ENCODE results near the gene FLRT1. TPM values are rescaled to one million over a fixed set of nuclear protein-coding genes. Genes with fewer than 3 reads are reported as not detected.

Gene FLRT1
- total RNA-seq, 1 donor from 2014 or later: 3.7 TPM

DNA sequence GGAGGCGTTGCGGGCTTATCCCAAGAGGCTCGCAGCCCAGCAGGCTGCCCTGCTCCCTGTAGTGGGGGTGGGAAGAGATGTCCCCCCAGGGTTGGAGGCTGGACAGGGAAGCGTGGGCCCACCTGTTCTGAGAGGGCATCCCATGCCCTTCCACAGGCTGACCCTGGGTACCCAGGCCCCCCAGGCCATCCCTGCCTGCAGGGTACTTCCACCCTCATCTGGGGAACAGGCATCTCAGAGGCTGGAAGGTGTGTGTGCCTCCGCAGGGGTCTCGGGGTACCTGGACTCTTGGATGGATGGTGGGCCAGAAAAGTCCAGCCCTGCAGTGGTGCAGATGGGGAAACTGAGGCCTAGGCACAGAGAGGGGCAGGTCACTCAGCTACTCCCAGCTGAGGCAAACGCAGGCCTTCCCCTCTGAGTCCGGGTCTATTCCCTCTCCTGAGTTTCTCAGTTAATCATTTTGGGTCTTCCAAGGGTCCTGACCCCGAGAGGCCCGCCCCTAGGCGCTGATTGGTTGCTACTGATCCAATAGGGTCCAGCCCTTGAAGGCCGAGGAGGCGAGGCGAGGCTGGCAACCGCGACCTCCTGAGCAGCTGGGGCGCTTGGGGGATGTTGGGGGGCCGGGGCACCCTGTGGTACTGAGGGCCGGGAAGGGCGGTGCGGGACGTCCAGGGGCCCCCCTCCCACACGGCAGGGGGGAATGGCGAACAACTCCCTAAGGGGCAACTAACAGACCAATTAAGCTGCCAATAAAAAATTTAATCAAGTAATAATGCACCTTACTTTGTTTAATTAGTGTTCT lies 23.8 kb downstream of the FLRT1 start:
- Mint-ChIP-seq H3K27me3 (ENCODE audit: unreplicated experiment) (no peaks in the 10 kb centered on the region), H3K36me3 (ENCODE audit: unreplicated experiment) (no peaks in the 10 kb centered on the region)

DNA sequence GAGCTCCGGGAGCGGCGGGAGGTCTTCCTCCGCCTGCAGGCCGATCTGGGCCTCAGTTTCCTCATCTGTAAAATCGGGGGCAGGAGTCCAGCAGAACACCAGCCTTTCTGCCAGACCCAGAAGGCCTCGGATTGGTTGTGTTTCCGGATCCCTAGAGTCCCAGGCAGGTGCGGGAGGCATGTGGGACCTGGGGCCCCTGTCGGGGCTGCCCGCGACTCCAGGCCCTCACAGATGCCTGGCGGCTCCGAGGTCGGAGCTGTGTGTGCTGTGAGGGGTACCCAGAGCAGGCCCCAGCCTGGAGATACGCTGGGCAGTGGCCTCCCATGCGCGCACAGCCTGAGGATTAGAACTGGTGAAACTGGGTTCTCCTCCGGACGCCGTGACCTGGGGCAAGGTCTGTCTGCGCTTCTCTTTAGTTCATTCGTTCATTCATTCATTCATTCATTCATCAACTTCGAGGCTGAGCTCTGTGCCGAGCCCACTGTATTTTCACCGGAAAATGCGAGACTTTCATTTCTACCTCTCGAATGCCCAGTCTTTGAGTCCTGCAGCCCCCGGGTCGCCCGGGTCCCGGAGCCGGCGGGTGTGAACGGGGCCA lies 24.6 kb downstream of the FLRT1 start:
- H3K9me3 Mint-ChIP-seq (ENCODE audit: unreplicated experiment): peaks cover 10% of the 10 kb centered on the region
- peak overlapping the region; percentile 61 for H3K4me3 Mint-ChIP-seq (ENCODE audit: unreplicated experiment)
- peaks cover 2% of the 10 kb centered on the region for H3K27me3 Mint-ChIP-seq (ENCODE audit: unreplicated experiment)
- H3K4me1 Mint-ChIP-seq (ENCODE audit: low read depth, unreplicated experiment): peaks cover 26% of the 10 kb centered on the region
- H3K27ac Mint-ChIP-seq (ENCODE audit: unreplicated experiment): no peak overlapping the region
- no peak for TF ChIP-seq CTCF (IDR thresholded peaks at IDR 0.05; ENCODE audit: partially characterized antibody, unreplicated experiment)
- no peaks in the 10 kb centered on the region for H3K36me3 Mint-ChIP-seq (ENCODE audit: unreplicated experiment)
- no peak for DNase-seq

More for the DNA sequence above, 23.8 kb downstream of the FLRT1 start:
- peaks cover 10% of the 10 kb centered on the region for H3K9me3 Mint-ChIP-seq (ENCODE audit: unreplicated experiment)
- DNase-seq: no peak
- no peak overlapping the region for H3K27ac Mint-ChIP-seq (ENCODE audit: unreplicated experiment)
- no peak for TF ChIP-seq CTCF (IDR thresholded peaks at IDR 0.05; ENCODE audit: partially characterized antibody, unreplicated experiment)
- H3K4me1 Mint-ChIP-seq (ENCODE audit: low read depth, unreplicated experiment): peaks cover 29% of the 10 kb centered on the region
- H3K4me3 Mint-ChIP-seq (ENCODE audit: unreplicated experiment): no peak overlapping the region

DNA sequence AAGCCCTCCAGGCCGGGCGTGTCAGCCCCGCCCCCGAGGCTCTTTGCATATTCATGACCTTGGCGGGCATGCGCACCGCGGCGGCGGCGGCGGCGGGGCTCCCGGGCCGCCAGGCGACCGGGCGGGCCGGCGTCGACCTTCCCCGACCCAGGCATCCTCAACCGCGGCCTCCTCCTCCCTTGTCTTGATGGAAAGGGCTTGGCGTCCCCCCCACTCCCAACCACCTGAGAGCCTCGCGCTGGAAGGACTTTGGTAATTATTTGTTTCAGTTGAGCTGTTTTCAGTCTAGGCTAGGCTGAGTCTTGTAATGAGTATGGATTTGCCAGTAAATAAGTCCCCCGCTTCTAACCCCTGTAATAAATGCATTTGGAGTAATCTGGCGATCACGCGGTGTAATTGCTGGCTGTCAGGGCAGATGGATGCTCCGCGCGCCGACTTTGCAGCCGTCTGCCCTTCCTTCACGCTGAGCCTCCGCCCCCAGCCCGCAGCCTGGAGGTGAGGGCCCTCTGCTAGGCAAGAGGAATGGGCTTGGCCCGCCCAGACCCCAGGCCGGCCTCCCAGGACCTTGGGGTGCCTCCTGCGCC lies 25.2 kb downstream of the FLRT1 start:
- Mint-ChIP-seq H3K36me3 (ENCODE audit: unreplicated experiment) (no peaks in the 10 kb centered on the region), H3K4me3 (ENCODE audit: unreplicated experiment) (peak overlapping the region; percentile 88), H3K27me3 (ENCODE audit: unreplicated experiment) (peaks cover 3% of the 10 kb centered on the region), H3K27ac (ENCODE audit: unreplicated experiment) (peak overlapping the region; percentile 89), H3K9me3 (ENCODE audit: unreplicated experiment) (peaks cover 10% of the 10 kb centered on the region), H3K4me1 (ENCODE audit: low read depth, unreplicated experiment) (peaks cover 21% of the 10 kb centered on the region)
- TF ChIP-seq CTCF (IDR thresholded peaks at IDR 0.05; ENCODE audit: partially characterized antibody, unreplicated experiment): no peak
- DNase-seq: peak; percentile 87

DNA sequence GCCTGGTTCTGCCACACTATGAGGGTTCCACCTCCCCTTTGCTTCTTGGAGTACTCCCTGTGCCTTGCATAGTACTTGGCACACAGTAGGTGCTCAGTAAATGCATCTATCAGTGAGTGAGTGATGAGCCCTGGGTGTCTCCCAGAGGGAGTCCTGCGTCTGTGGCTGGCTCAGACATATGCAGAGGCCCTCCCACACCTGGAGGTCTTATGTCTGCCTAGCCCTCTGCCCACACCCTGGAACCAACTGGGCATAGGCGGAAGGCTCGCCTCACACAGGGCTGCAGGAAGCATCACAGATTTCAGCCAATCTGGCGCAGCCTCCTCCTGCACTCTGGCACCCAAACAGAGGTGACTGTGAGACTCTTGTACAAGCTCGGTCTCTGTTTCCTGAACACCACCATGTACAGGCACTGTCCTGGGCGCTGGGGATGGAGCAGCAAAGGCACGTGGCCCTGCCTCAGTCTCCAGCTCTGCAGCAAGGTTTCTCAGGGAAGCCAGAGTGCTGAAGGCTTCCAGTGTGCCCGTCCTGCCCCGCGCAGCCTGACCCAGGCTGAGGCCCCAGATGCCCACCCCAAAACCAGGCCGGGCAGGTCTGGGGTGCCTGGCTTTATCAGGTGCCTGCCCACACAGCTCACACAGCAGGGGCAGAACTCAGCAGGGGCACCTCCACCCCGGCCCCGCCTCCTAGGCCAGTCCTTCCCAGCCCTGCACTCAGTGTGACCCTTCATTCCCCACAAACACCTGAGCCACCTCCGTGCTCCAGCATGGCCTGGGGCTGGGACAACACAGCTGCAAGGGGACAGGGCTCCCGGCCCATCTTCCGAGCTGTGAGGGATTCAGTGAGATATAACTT lies 26.7 kb downstream of the FLRT1 start:
- Mint-ChIP-seq H3K36me3 (ENCODE audit: unreplicated experiment) (no peaks in the 10 kb centered on the region), H3K4me1 (ENCODE audit: low read depth, unreplicated experiment) (peaks cover 22% of the 10 kb centered on the region), H3K9me3 (ENCODE audit: unreplicated experiment) (peaks cover 12% of the 10 kb centered on the region), H3K27me3 (ENCODE audit: unreplicated experiment) (peaks cover 3% of the 10 kb centered on the region), H3K4me3 (ENCODE audit: unreplicated experiment) (peak overlapping the region; percentile 25), H3K27ac (ENCODE audit: unreplicated experiment) (peak overlapping the region; percentile 66)
- no peak for DNase-seq
- TF ChIP-seq CTCF (IDR thresholded peaks at IDR 0.05; ENCODE audit: partially characterized antibody, unreplicated experiment): no peak

All from glutamatergic neuron (in vitro differentiated cells).